ENCODE results near the gene THSD4. TPM values are rescaled to one million over a fixed set of nuclear protein-coding genes. Genes with fewer than 3 reads are reported as not detected.
A peak's percentile ranks its signal among the peaks of the same experiment; 100 is the strongest.

THSD4 gene
- total and polyA plus RNA-seq, 5 donors from 2014 or later = not detected

- H3K9me3 ChIP-seq (ENCODE audit: control insufficient read depth in 2 of 2, low read length in 2 of 2) = no peaks in the 10 kb centered on the region
- H3K36me3 ChIP-seq (ENCODE audit: control insufficient read depth, insufficient read depth, low read length) = no peaks in the 10 kb centered on the region
- peaks cover 0 to 6% (median 2%) of the 10 kb centered on the region in 7 donors for H3K9me3 Mint-ChIP-seq
- H3K27ac Mint-ChIP-seq = no peak overlapping the region
- H3K4me3 Mint-ChIP-seq = no peak overlapping the region
- no peak overlapping the region for H3K27ac ChIP-seq (ENCODE audit: insufficient read depth, low read length, poor library complexity, severe bottlenecking)
- H3K4me3 ChIP-seq (ENCODE audit: low read depth, low read length) = no peak overlapping the region
- DNase-seq (no peak), ATAC-seq (ENCODE audit: low read depth in 2 of 2) (no peak)
- H3K27me3 Mint-ChIP-seq = peaks cover 20% of the 10 kb centered on the region
- H3K4me1 ChIP-seq (ENCODE audit: control insufficient read depth, insufficient read depth, low read length, poor library complexity, severe bottlenecking) = no peaks in the 10 kb centered on the region
- peaks cover 16% of the 10 kb centered on the region for H3K27me3 ChIP-seq (ENCODE audit: control insufficient read depth, insufficient read depth, low read length)
- no peaks in the 10 kb centered on the region for H3K36me3 Mint-ChIP-seq
- peaks cover 0 to 11% (median 4%) of the 10 kb centered on the region in 4 donors for H3K4me1 Mint-ChIP-seq
Measured at GRCh38 chr15:71387810-71388209, 272.5 kb downstream of the THSD4 start.

GRCh38 chr15:71390096-71390495 is 274.8 kb downstream of the THSD4 start:
- H3K9me3 Mint-ChIP-seq = peaks cover 0 to 7% (median 2%) of the 10 kb centered on the region in 7 donors
- no peak overlapping the region for H3K27ac Mint-ChIP-seq
- Histone ChIP-seq H3K9me3 (ENCODE audit: control insufficient read depth in 2 of 2, low read length in 2 of 2) (no peaks in the 10 kb centered on the region), H3K4me1 (ENCODE audit: control insufficient read depth, insufficient read depth, low read length, poor library complexity, severe bottlenecking) (no peaks in the 10 kb centered on the region), H3K36me3 (ENCODE audit: control insufficient read depth, insufficient read depth, low read length) (no peaks in the 10 kb centered on the region), H3K27me3 (ENCODE audit: control insufficient read depth, insufficient read depth, low read length) (peaks cover 16% of the 10 kb centered on the region), H3K4me3 (ENCODE audit: low read depth, low read length) (no peak overlapping the region), H3K27ac (ENCODE audit: insufficient read depth, low read length, poor library complexity, severe bottlenecking) (no peak overlapping the region)
- ATAC-seq (ENCODE audit: low read depth in 2 of 2) (no peak), DNase-seq (no peak)
- peaks cover 20% of the 10 kb centered on the region for H3K27me3 Mint-ChIP-seq
- no peaks in the 10 kb centered on the region for H3K36me3 Mint-ChIP-seq
- H3K4me3 Mint-ChIP-seq = no peak overlapping the region
- H3K4me1 Mint-ChIP-seq = peaks cover 0 to 11% (median 4%) of the 10 kb centered on the region in 4 donors

DNA sequence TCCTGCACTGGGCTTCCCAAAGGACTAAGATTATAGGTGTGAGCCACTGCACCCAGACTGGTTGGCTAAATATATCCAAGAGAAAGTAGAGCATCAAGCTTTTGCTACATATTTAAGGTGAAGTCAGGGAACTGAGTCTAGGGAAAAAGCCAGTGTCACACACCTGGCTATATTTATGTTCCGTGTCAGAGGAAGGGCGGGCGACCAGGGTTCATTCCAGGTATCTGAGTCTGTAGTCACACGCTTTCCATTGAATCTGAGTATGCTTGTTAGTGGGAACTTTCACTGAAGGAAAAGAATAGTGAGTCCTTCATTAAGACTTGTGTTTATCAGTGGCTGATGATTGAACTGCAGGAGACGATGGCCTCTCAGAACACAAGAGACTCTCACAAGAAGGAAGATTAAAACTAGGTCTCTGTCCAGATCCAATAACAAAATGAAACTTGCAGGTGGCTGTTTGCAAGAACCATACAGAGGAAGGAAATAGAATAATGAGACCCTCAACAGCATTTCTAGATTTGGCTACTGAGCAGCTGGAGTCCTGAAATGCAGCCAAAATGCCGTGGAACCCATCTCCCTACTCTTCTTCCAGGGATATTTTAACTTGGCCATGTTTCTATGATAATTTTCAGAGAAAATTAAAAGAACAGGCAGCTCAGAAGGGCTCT is 276.3 kb downstream of the THSD4 start:
- Mint-ChIP-seq H3K9me3 (peaks cover 0 to 5% (median 2%) of the 10 kb centered on the region in 7 donors), H3K27ac (no peak overlapping the region), H3K4me3 (no peak overlapping the region), H3K27me3 (peaks cover 15% of the 10 kb centered on the region), H3K4me1 (peaks cover 0 to 11% (median 2%) of the 10 kb centered on the region in 4 donors), H3K36me3 (no peaks in the 10 kb centered on the region)
- ATAC-seq (ENCODE audit: low read depth in 2 of 2) (no peak), DNase-seq (no peak)
- Histone ChIP-seq H3K27me3 (ENCODE audit: control insufficient read depth, insufficient read depth, low read length) (peaks cover 14% of the 10 kb centered on the region), H3K9me3 (ENCODE audit: control insufficient read depth in 2 of 2, low read length in 2 of 2) (no peaks in the 10 kb centered on the region), H3K4me3 (ENCODE audit: low read depth, low read length) (no peak overlapping the region), H3K27ac (ENCODE audit: insufficient read depth, low read length, poor library complexity, severe bottlenecking) (no peak overlapping the region), H3K4me1 (ENCODE audit: control insufficient read depth, insufficient read depth, low read length, poor library complexity, severe bottlenecking) (no peaks in the 10 kb centered on the region), H3K36me3 (ENCODE audit: control insufficient read depth, insufficient read depth, low read length) (no peaks in the 10 kb centered on the region)

DNA sequence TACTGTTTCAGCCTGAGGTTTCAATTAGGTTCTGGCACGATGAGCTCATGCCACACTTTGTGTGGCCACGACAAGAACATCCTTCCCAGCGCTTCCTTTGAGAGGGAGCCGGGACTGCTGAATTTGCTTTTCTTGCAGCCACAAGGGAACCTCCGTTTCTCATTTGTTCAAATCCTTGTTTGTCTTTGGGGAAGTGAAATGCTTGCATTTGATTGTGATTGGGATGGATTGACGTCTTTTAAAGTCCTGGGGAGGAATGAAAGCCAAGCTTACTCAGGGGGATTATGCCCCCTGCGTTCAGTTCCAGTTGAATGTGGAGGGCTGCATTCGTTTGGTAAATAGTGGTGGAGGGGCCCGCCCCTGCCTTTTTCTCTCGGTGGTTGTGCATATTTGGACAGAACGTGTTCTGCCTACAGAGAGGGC is 277.6 kb downstream of the THSD4 start:
- peaks cover 0 to 5% (median 2%) of the 10 kb centered on the region in 7 donors for H3K9me3 Mint-ChIP-seq
- H3K27me3 Mint-ChIP-seq = peaks cover 4% of the 10 kb centered on the region
- Histone ChIP-seq H3K36me3 (ENCODE audit: control insufficient read depth, insufficient read depth, low read length) (no peaks in the 10 kb centered on the region), H3K27ac (ENCODE audit: insufficient read depth, low read length, poor library complexity, severe bottlenecking) (no peak overlapping the region), H3K9me3 (ENCODE audit: control insufficient read depth in 2 of 2, low read length in 2 of 2) (no peaks in the 10 kb centered on the region), H3K27me3 (ENCODE audit: control insufficient read depth, insufficient read depth, low read length) (peaks cover 6% of the 10 kb centered on the region), H3K4me3 (ENCODE audit: low read depth, low read length) (no peak overlapping the region), H3K4me1 (ENCODE audit: control insufficient read depth, insufficient read depth, low read length, poor library complexity, severe bottlenecking) (no peaks in the 10 kb centered on the region)
- DNase-seq (no peak), ATAC-seq (ENCODE audit: low read depth in 2 of 2) (no peak)
- H3K36me3 Mint-ChIP-seq = no peaks in the 10 kb centered on the region
- no peak overlapping the region for H3K27ac Mint-ChIP-seq
- H3K4me1 Mint-ChIP-seq = peaks cover 0 to under 1% (median 0%) of the 10 kb centered on the region in 4 donors
- H3K4me3 Mint-ChIP-seq = no peak overlapping the region

DNA sequence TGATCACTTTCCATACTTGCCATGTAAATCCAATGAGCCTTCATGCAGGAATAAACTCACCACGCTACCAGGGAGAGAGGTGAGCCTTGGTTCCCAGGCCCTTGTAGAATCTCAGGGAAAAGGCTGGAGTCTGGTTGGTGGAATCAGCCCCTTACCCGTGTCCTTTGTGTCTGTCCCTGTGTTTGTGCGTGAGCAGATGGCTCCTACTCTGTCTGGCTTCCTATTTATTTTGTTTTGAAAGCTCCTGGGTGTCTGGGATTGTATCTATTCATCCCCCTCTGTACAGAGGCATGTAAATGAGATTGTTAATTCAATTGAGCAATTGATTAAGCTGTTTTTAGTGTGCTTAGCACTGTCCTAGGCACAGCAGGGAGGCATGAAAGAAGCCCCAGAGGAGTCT is 278.1 kb downstream of the THSD4 start:
- H3K4me1 ChIP-seq (ENCODE audit: control insufficient read depth, insufficient read depth, low read length, poor library complexity, severe bottlenecking) = no peaks in the 10 kb centered on the region
- peaks cover 0 to 5% (median 2%) of the 10 kb centered on the region in 7 donors for H3K9me3 Mint-ChIP-seq
- H3K27ac ChIP-seq (ENCODE audit: insufficient read depth, low read length, poor library complexity, severe bottlenecking) = no peak overlapping the region
- no peak overlapping the region for H3K4me3 ChIP-seq (ENCODE audit: low read depth, low read length)
- peaks cover 3% of the 10 kb centered on the region for H3K27me3 ChIP-seq (ENCODE audit: control insufficient read depth, insufficient read depth, low read length)
- no peak overlapping the region for H3K4me3 Mint-ChIP-seq
- no peaks in the 10 kb centered on the region for H3K36me3 ChIP-seq (ENCODE audit: control insufficient read depth, insufficient read depth, low read length)
- DNase-seq (no peak), ATAC-seq (ENCODE audit: low read depth in 2 of 2) (no peak)
- peaks cover 4% of the 10 kb centered on the region for H3K27me3 Mint-ChIP-seq
- no peaks in the 10 kb centered on the region for H3K36me3 Mint-ChIP-seq
- H3K9me3 ChIP-seq (ENCODE audit: control insufficient read depth in 2 of 2, low read length in 2 of 2) = no peaks in the 10 kb centered on the region
- no peaks in the 10 kb centered on the region for H3K4me1 Mint-ChIP-seq
- H3K27ac Mint-ChIP-seq = no peak overlapping the region

- no peak overlapping the region for H3K27ac ChIP-seq (ENCODE audit: insufficient read depth, low read length, poor library complexity, severe bottlenecking)
- Mint-ChIP-seq H3K36me3 (no peaks in the 10 kb centered on the region), H3K9me3 (peaks cover 0 to 2% (median 0%) of the 10 kb centered on the region in 7 donors), H3K4me1 (no peaks in the 10 kb centered on the region), H3K27me3 (peaks cover 4% of the 10 kb centered on the region), H3K27ac (peak overlapping the region in 1 of 3 donors; percentile 7), H3K4me3 (no peak overlapping the region)
- H3K36me3 ChIP-seq (ENCODE audit: control insufficient read depth, insufficient read depth, low read length) = no peaks in the 10 kb centered on the region
- H3K27me3 ChIP-seq (ENCODE audit: control insufficient read depth, insufficient read depth, low read length) = no peaks in the 10 kb centered on the region
- ATAC-seq (ENCODE audit: low read depth in 2 of 2) = no peak
- H3K4me3 ChIP-seq (ENCODE audit: low read depth, low read length) = no peak overlapping the region
- no peak for DNase-seq
- no peaks in the 10 kb centered on the region for H3K9me3 ChIP-seq (ENCODE audit: control insufficient read depth in 2 of 2, low read length in 2 of 2)
- no peaks in the 10 kb centered on the region for H3K4me1 ChIP-seq (ENCODE audit: control insufficient read depth, insufficient read depth, low read length, poor library complexity, severe bottlenecking)
Measured at GRCh38 chr15:71396536-71397125, 281.4 kb downstream of the THSD4 start.

DNA sequence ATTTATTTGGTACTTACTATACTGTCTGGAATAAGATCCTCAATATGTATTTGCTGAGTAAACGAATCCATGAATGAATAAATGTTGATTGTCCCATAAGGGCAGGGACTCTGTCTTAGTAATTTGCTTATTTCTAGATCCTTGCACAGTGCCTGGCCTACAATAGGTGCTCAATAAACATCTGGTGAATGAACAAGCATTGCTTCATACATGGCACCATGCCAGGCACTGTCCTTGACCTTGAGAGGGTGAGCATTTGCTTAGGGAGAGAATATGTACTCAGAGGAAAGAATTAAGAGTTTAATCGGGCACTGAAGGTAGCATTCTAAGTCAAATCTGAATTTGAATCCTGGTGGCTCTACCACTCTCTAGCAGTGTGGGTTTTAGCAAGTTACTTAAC is 282.1 kb downstream of the THSD4 start:
- ATAC-seq (ENCODE audit: low read depth in 2 of 2) = no peak
- peak overlapping the region in 1 of 3 donors; percentile 2 for H3K27ac Mint-ChIP-seq
- H3K27me3 Mint-ChIP-seq = no peaks in the 10 kb centered on the region
- Histone ChIP-seq H3K27me3 (ENCODE audit: control insufficient read depth, insufficient read depth, low read length) (no peaks in the 10 kb centered on the region), H3K4me1 (ENCODE audit: control insufficient read depth, insufficient read depth, low read length, poor library complexity, severe bottlenecking) (no peaks in the 10 kb centered on the region), H3K4me3 (ENCODE audit: low read depth, low read length) (no peak overlapping the region), H3K36me3 (ENCODE audit: control insufficient read depth, insufficient read depth, low read length) (no peaks in the 10 kb centered on the region), H3K9me3 (ENCODE audit: control insufficient read depth in 2 of 2, low read length in 2 of 2) (no peaks in the 10 kb centered on the region), H3K27ac (ENCODE audit: insufficient read depth, low read length, poor library complexity, severe bottlenecking) (no peak overlapping the region)
- DNase-seq = no peak
- H3K4me1 Mint-ChIP-seq = no peaks in the 10 kb centered on the region
- H3K9me3 Mint-ChIP-seq = peaks cover 0 to 2% (median 0%) of the 10 kb centered on the region in 7 donors
- H3K4me3 Mint-ChIP-seq = no peak overlapping the region
- no peaks in the 10 kb centered on the region for H3K36me3 Mint-ChIP-seq

- DNase-seq = no peak
- H3K36me3 ChIP-seq (ENCODE audit: control insufficient read depth, insufficient read depth, low read length) = no peaks in the 10 kb centered on the region
- H3K9me3 ChIP-seq (ENCODE audit: control insufficient read depth in 2 of 2, low read length in 2 of 2) = no peaks in the 10 kb centered on the region
- Mint-ChIP-seq H3K4me3 (no peak overlapping the region), H3K27ac (no peak overlapping the region), H3K27me3 (peaks cover 5% of the 10 kb centered on the region), H3K9me3 (no peaks in the 10 kb centered on the region), H3K36me3 (no peaks in the 10 kb centered on the region), H3K4me1 (no peaks in the 10 kb centered on the region)
- no peak for ATAC-seq (ENCODE audit: low read depth in 2 of 2)
- H3K4me1 ChIP-seq (ENCODE audit: control insufficient read depth, insufficient read depth, low read length, poor library complexity, severe bottlenecking) = no peaks in the 10 kb centered on the region
- peaks cover 1% of the 10 kb centered on the region for H3K27me3 ChIP-seq (ENCODE audit: control insufficient read depth, insufficient read depth, low read length)
- H3K27ac ChIP-seq (ENCODE audit: insufficient read depth, low read length, poor library complexity, severe bottlenecking) = no peak overlapping the region
- no peak overlapping the region for H3K4me3 ChIP-seq (ENCODE audit: low read depth, low read length)
Measured at GRCh38 chr15:71400294-71400693, 285.0 kb downstream of the THSD4 start.
